ENCODE results near the gene TCL1B. TPM values are rescaled to one million over a fixed set of nuclear protein-coding genes. Genes with fewer than 3 reads are reported as not detected.

Gene TCL1B
- total and polyA plus RNA-seq, 2 of the 13 experiments (the other 11 are each of a cell fraction or from before 2014, with no cell fraction given) = not detected

- TF ChIP-seq SNAPC4 (CRISPR knock-in tag; IDR thresholded peaks at IDR 0.05) = no peak
- no peak for TF ChIP-seq ISX (CRISPR knock-in tag; conservative IDR thresholded peaks at IDR 0.05)
Observed at GRCh38 chr14:95697764-95698163, 11.5 kb downstream of the TCL1B start (continued).

GRCh38 chr14:95698287-95698686 is 12.1 kb downstream of the TCL1B start:
- DNase-seq (ENCODE audit: low spot score) (no peak), FAIRE-seq (no peak), ATAC-seq (no peak)
- no peak overlapping the region for H3K4me3 ChIP-seq (replicated peaks in 1 of 3; ENCODE audit: insufficient read depth in 1 of 3, low read depth in 2 of 3, low read length in 3 of 3)
- H3K27me3 ChIP-seq (ENCODE audit: control insufficient read depth in 1 of 2, insufficient read depth in 2 of 2, low read length in 2 of 2) = peaks cover 1 to 5% of the 10 kb centered on the region in 2 experiments; a peak in 2 of 5 replicates
- no peaks in the 10 kb centered on the region for H3K4me1 ChIP-seq (ENCODE audit: insufficient read depth, low read length)
- no peak for TF ChIP-seq ZNF354B (CRISPR knock-in tag; IDR thresholded peaks at IDR 0.05)
- no peak for TF ChIP-seq NFAT5 (CRISPR knock-in tag; IDR thresholded peaks at IDR 0.05)
- POLR2A ChIA-PET = no interaction called here
- H3K27ac ChIP-seq (ENCODE audit: extremely low read length, insufficient read depth, low read length) = no peak overlapping the region
- no peak overlapping the region for H2AFZ ChIP-seq (ENCODE audit: low read length)
- CTCF ChIA-PET (ENCODE audit: low intra/inter-chr PET ratio, low total read pairs) = no interaction called here
- no peaks in the 10 kb centered on the region for H3K9me3 ChIP-seq (ENCODE audit: low read length)
- BruUV-seq (replicated peaks) = no TSS peak
- no peaks in the 10 kb centered on the region for H3K79me2 ChIP-seq (ENCODE audit: insufficient read depth, low read length)
- in situ Hi-C loops (cut with HindIII; ENCODE audit: extremely low pct_ligation_motif_present, low pct_unique_long_range_greater_than_20kb) = no loop called here
- no peaks in the 10 kb centered on the region for H3K36me3 ChIP-seq (replicated peaks in 1 of 2; ENCODE audit: control insufficient read depth in 1 of 2, insufficient read depth in 2 of 2, low read length in 2 of 2)
- no peaks in the 10 kb centered on the region for H4K20me1 ChIP-seq (ENCODE audit: insufficient read depth, low read length)
- no peak overlapping the region for H3K9ac ChIP-seq (ENCODE audit: insufficient read depth, low read depth, low read length)
- intact Hi-C loops (cut with micrococcal nuclease; ENCODE audit: unreplicated experiment) = no loop called here
- H3K4me2 ChIP-seq (ENCODE audit: low read depth, low read length) = no peak overlapping the region
